ENCODE measurements around the gene CCDC88B.

- TF ChIP-seq POLR2A (IDR thresholded peaks at IDR 0.05), result no peak
- TF ChIP-seq, protein P1, sequence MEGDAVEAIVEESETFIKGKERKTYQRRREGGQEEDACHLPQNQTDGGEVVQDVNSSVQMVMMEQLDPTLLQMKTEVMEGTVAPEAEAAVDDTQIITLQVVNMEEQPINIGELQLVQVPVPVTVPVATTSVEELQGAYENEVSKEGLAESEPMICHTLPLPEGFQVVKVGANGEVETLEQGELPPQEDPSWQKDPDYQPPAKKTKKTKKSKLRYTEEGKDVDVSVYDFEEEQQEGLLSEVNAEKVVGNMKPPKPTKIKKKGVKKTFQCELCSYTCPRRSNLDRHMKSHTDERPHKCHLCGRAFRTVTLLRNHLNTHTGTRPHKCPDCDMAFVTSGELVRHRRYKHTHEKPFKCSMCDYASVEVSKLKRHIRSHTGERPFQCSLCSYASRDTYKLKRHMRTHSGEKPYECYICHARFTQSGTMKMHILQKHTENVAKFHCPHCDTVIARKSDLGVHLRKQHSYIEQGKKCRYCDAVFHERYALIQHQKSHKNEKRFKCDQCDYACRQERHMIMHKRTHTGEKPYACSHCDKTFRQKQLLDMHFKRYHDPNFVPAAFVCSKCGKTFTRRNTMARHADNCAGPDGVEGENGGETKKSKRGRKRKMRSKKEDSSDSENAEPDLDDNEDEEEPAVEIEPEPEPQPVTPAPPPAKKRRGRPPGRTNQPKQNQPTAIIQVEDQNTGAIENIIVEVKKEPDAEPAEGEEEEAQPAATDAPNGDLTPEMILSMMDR (IDR thresholded peaks at IDR 0.05), result no peak
Measured at GRCh38 chr11:64294774-64295173, 45.2 kb upstream of the CCDC88B start.
